COLO829 (cell line): Measurements from ENCODE around the gene ATP13A3.

ENCODE experiments used
- DNase-seq: peaks from one replicate; pipeline ENCODE4 v3.0.0; 2012; ENCODE audit warnings: low spot score

Gene ATP13A3

GRCh38 chr3:194392576-194392975, 94.2 kb downstream of the ATP13A3 start:
- DNase-seq: no peak

GRCh38 chr3:194390835-194391234, 96.0 kb downstream of the ATP13A3 start:
- DNase-seq: no peak

- DNase-seq: no peak
These were observed 97.5 kb downstream of the ATP13A3 start for GRCh38 chr3:194389269-194389668.

GRCh38 chr3:194387926-194388418, 98.8 kb downstream of the ATP13A3 start:
- no peak for DNase-seq

GRCh38 chr3:194387276-194387675, 99.5 kb downstream of the ATP13A3 start:
- DNase-seq: no peak

- DNase-seq: no peak
These were observed 100.2 kb downstream of the ATP13A3 start for GRCh38 chr3:194386648-194387047.

- no peak for DNase-seq
These were observed 100.7 kb downstream of the ATP13A3 start for GRCh38 chr3:194386066-194386465.

- DNase-seq: no peak
These were observed 102.2 kb downstream of the ATP13A3 start for GRCh38 chr3:194384569-194385001.

- no peak for DNase-seq
These were observed 102.6 kb downstream of the ATP13A3 start for GRCh38 chr3:194384156-194384555.

- no peak for DNase-seq
These were observed 103.4 kb downstream of the ATP13A3 start for GRCh38 chr3:194383276-194383940.

- DNase-seq: no peak
These were observed 103.9 kb downstream of the ATP13A3 start for GRCh38 chr3:194382892-194383223.

- no peak for DNase-seq
These were observed 104.5 kb downstream of the ATP13A3 start for GRCh38 chr3:194382196-194382891.

GRCh38 chr3:194381460-194381875, 105.3 kb downstream of the ATP13A3 start:
- no peak for DNase-seq

- no peak for DNase-seq
These were observed 106.5 kb downstream of the ATP13A3 start for GRCh38 chr3:194380326-194380725.

- no peak for DNase-seq
These were observed 107.2 kb downstream of the ATP13A3 start for GRCh38 chr3:194379651-194380050.

- DNase-seq: no peak
These were observed 107.6 kb downstream of the ATP13A3 start for GRCh38 chr3:194379231-194379630.

GRCh38 chr3:194377708-194378107, 109.1 kb downstream of the ATP13A3 start:
- no peak for DNase-seq

- no peak for DNase-seq
These were observed 110.6 kb downstream of the ATP13A3 start for GRCh38 chr3:194376241-194376560.

GRCh38 chr3:194375473-194376240, 111.1 kb downstream of the ATP13A3 start:
- DNase-seq: no peak

GRCh38 chr3:194374935-194375334, 111.9 kb downstream of the ATP13A3 start:
- DNase-seq: no peak

GRCh38 chr3:194373899-194374298, 112.9 kb downstream of the ATP13A3 start:
- DNase-seq: no peak

GRCh38 chr3:194373028-194373427, 113.8 kb downstream of the ATP13A3 start:
- no peak for DNase-seq

GRCh38 chr3:194370753-194371152, 116.0 kb downstream of the ATP13A3 start:
- DNase-seq: peak; percentile 66
